CD4-positive, alpha-beta T cell treated with Interleukin-17A for 1 hour (primary cell): ENCODE results near the gene ADGRV1.

Experiments used
- DNase-seq: peaks from one replicate; pipeline ENCODE4 v3.0.0-alpha.2; 2020

The ADGRV1 gene

GRCh38 chr5:91126888-91127287, 568.3 kb downstream of the ADGRV1 start:
- DNase-seq = no peak

- DNase-seq = no peak
Measured at GRCh38 chr5:91127456-91128081, 569.0 kb downstream of the ADGRV1 start.

- DNase-seq = no peak
Measured at GRCh38 chr5:91128604-91129003, 570.0 kb downstream of the ADGRV1 start.

GRCh38 chr5:91129748-91130147, 571.2 kb downstream of the ADGRV1 start:
- DNase-seq = no peak

- DNase-seq = no peak
Measured at GRCh38 chr5:91130759-91131158, 572.2 kb downstream of the ADGRV1 start.

GRCh38 chr5:91132550-91132949, 574.0 kb downstream of the ADGRV1 start:
- DNase-seq = no peak

GRCh38 chr5:91133183-91133582, 574.6 kb downstream of the ADGRV1 start:
- DNase-seq = no peak

GRCh38 chr5:91135475-91136248, 577.1 kb downstream of the ADGRV1 start:
- no peak for DNase-seq

- no peak for DNase-seq
Measured at GRCh38 chr5:91136271-91136670, 577.7 kb downstream of the ADGRV1 start.

- DNase-seq = no peak
Measured at GRCh38 chr5:91137647-91138046, 579.0 kb downstream of the ADGRV1 start.

GRCh38 chr5:91139572-91140200, 581.1 kb downstream of the ADGRV1 start:
- DNase-seq = no peak

GRCh38 chr5:91140657-91141056, 582.1 kb downstream of the ADGRV1 start:
- DNase-seq = no peak

GRCh38 chr5:91141642-91142041, 583.0 kb downstream of the ADGRV1 start:
- DNase-seq = no peak

- no peak for DNase-seq
Measured at GRCh38 chr5:91142386-91142785, 583.8 kb downstream of the ADGRV1 start.

- DNase-seq = no peak
Measured at GRCh38 chr5:91142819-91143218, 584.2 kb downstream of the ADGRV1 start.

GRCh38 chr5:91143840-91144239, 585.2 kb downstream of the ADGRV1 start:
- no peak for DNase-seq

GRCh38 chr5:91144491-91145332, 586.1 kb downstream of the ADGRV1 start:
- no peak for DNase-seq

GRCh38 chr5:91145333-91145620, 586.7 kb downstream of the ADGRV1 start:
- DNase-seq = no peak

- no peak for DNase-seq
Measured at GRCh38 chr5:91146230-91146629, 587.6 kb downstream of the ADGRV1 start.

GRCh38 chr5:91146905-91147600, 588.5 kb downstream of the ADGRV1 start:
- DNase-seq = no peak

- no peak for DNase-seq
Measured at GRCh38 chr5:91150234-91150633, 591.6 kb downstream of the ADGRV1 start.

- no peak for DNase-seq
Measured at GRCh38 chr5:91150636-91151035, 592.0 kb downstream of the ADGRV1 start.

- no peak for DNase-seq
Measured at GRCh38 chr5:91151947-91152346, 593.4 kb downstream of the ADGRV1 start.
